ENCODE data around the gene PSMA6.
"Not testable (repeated sequence)": the region's sequence is repeated elsewhere in the genome, so short reads cannot be mapped to it uniquely, and the experiment has no call there.

PSMA6 gene

DNA sequence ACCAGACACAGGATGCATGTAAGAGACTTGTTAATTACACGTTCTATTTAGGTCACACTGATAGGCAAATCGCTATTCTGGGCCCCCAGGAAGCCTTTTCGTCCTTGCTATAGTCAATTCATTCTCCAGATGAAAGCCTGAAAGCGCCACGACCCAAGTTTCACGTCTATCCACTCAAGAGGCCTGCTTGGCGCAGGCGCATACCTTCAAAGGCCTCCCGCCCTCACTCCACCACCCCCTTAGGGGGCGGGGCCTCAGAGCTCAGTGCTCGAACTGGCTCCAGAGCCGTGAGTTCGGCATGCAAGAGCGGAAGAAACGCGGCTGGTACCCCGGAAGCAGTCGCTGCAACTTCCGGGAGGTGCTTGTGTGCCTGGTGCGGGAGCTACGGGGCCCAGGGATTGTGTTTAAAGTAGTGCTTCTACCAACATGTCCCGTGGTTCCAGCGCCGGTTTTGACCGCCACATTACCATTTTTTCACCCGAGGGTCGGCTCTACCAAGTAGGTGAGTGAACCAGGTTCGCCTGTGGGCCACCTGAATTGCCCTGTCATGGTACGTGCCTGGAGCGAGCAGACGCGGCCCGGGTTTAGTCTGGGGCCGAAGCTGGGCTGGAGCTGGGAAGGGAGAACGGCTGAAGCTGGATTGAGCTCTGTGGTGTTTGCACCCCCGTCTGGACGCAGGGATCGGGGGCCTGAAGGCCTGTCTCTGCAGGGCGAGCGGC is at the start of gene PSMA6:
Gene PSMA6, plus strand, starts transcription at position 332 of the 719 bp plus-strand sequence. Its CDS starts 95 bp downstream, at position 427.
- Histone ChIP-seq H3K4me3 (ENCODE audit: low read length in 2 of 2) (peak within 1 kb of the TSS; percentile 90 to 96), H3K4me1 (ENCODE audit: control insufficient read depth, insufficient read depth, low read length) (peaks cover 10% of the 10 kb centered on the region)

DNA sequence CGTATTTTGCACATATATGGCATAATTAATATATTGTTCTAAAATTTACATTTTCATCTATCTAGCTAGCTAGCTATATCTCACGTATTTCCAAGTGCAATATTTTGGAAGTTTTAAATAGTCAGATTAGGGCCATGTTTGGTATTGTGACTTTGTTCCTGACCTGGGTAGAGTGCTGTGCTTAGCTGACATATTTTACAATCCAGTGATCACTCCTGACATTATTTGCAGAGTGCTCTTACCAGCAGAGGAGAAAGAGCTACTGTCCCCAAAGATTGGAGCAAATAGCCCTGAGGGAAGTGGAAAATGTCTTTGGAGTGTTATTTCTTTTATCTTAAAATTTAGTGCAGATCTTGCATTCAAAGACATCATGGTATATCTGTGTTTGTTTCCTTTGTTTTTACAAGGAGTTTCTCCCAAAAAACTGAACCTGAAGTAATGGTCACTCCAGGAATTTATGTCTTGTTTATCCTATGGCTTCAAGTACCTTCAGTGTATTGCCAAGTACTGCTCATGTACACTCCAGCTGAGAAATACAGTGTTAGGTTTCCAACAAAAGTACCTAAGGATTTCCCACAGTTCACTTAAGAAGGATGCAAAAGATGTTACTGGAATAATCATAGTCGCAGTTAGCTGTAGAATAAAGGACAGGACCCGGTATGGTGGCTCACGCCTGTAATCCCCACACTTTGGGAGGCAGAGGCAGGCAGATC is 49.4 kb upstream of the PSMA6 start:
- Histone ChIP-seq H3K4me3 (ENCODE audit: low read length in 2 of 2) (no peak overlapping the region), H3K4me1 (ENCODE audit: control insufficient read depth, insufficient read depth, low read length) (no peaks in the 10 kb centered on the region), H3K27me3 (ENCODE audit: control insufficient read depth in 1 of 2, insufficient read depth in 2 of 2, low read length in 2 of 2) (no peaks in the 10 kb centered on the region), H3K9me3 (ENCODE audit: control insufficient read depth in 2 of 2, low read length in 2 of 2) (no peaks in the 10 kb centered on the region), H3K9ac (ENCODE audit: low read length in 2 of 2) (no peak overlapping the region), H3K36me3 (ENCODE audit: control insufficient read depth in 2 of 2, insufficient read depth in 2 of 2, low read length in 2 of 2) (no peaks in the 10 kb centered on the region), H3K27ac (ENCODE audit: low read length) (no peak overlapping the region)

More for the DNA sequence above, at the start of gene PSMA6:
- no peaks in the 10 kb centered on the region for H3K36me3 ChIP-seq (ENCODE audit: control insufficient read depth in 2 of 2, insufficient read depth in 2 of 2, low read length in 2 of 2)
- peak within 1 kb of the TSS; percentile 95 for H3K9ac ChIP-seq (ENCODE audit: low read length in 2 of 2)
- peak within 1 kb of the TSS; percentile 90 for H3K27ac ChIP-seq (ENCODE audit: low read length)
- H3K27me3 ChIP-seq (ENCODE audit: control insufficient read depth in 1 of 2, insufficient read depth in 2 of 2, low read length in 2 of 2), result no peaks in the 10 kb centered on the region
- no peaks in the 10 kb centered on the region for H3K9me3 ChIP-seq (ENCODE audit: control insufficient read depth in 2 of 2, low read length in 2 of 2)

DNA sequence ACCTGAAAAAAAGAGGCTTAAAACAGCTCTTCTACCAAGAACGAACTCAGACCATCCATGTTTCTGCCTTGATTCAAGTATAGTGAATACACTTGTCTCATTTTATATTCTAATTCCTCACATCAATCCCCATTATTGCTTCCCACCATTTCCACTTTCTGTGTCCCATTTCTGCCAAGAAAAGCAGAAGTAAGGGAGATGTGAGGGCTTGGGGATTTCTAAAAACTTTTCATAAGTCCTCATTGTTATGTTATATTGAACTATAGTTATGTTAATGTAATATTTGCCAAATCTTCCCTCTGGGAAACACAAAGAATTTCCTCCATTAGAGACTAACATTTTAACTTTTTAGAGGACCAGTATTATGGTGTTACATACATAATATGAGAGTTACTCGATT is 48.2 kb upstream of the PSMA6 start:
- no peaks in the 10 kb centered on the region for H3K27me3 ChIP-seq (ENCODE audit: control insufficient read depth in 1 of 2, insufficient read depth in 2 of 2, low read length in 2 of 2)
- no peak overlapping the region for H3K9ac ChIP-seq (ENCODE audit: low read length in 2 of 2)

DNA sequence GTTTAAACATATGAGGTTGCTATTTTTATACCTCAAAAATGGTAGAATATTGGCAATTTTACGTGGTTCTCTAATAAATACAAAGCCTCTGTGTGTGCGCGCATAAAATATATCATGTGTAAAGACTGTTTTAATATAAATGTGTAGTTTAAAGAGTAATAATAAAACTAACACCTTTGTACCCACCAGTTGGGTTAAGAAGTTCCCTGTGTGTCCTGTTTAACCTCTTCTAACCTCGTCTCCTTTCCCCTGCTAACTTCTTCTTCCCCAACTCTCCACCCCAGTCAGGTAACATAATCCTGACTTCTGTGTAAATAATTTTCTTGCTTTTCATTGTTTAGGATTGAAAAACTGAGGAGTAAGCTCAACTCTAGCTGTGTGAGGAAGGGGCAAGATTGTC is 47.6 kb upstream of the PSMA6 start:
- no peaks in the 10 kb centered on the region for H3K27me3 ChIP-seq (ENCODE audit: control insufficient read depth in 1 of 2, insufficient read depth in 2 of 2, low read length in 2 of 2)

More for the DNA sequence above, 48.2 kb upstream of the PSMA6 start:
- no peaks in the 10 kb centered on the region for H3K4me1 ChIP-seq (ENCODE audit: control insufficient read depth, insufficient read depth, low read length)
- no peak overlapping the region for H3K27ac ChIP-seq (ENCODE audit: low read length)
- H3K36me3 ChIP-seq (ENCODE audit: control insufficient read depth in 2 of 2, insufficient read depth in 2 of 2, low read length in 2 of 2), result no peaks in the 10 kb centered on the region
- no peak overlapping the region for H3K4me3 ChIP-seq (ENCODE audit: low read length in 2 of 2)
- H3K9me3 ChIP-seq (ENCODE audit: control insufficient read depth in 2 of 2, low read length in 2 of 2), result no peaks in the 10 kb centered on the region

DNA sequence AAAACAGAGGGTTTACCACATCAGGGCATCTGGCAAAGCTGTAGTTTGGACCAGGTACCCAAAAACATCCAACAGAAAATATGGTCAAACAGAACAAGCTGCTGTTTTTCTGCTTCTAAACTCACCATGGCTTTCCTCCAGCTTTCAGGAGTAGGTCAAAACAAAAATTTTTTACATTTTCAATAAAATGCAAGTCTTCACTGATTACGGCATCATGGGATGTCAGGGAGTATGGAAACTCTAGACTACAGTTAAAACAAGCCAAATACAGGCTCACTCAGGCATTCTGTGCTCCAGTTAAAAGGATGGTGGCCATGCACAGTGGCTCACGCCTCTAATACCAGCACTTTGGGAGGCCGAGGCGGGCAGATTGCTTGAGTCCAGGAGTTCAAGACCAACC is 47.1 kb upstream of the PSMA6 start:
- no peaks in the 10 kb centered on the region for H3K36me3 ChIP-seq (ENCODE audit: control insufficient read depth in 2 of 2, insufficient read depth in 2 of 2, low read length in 2 of 2)
- H3K9me3 ChIP-seq (ENCODE audit: control insufficient read depth in 2 of 2, low read length in 2 of 2), result no peaks in the 10 kb centered on the region
- no peak overlapping the region for H3K27ac ChIP-seq (ENCODE audit: low read length)
- H3K27me3 ChIP-seq (ENCODE audit: control insufficient read depth in 1 of 2, insufficient read depth in 2 of 2, low read length in 2 of 2), result no peaks in the 10 kb centered on the region
- H3K9ac ChIP-seq (ENCODE audit: low read length in 2 of 2), result no peak overlapping the region
- no peaks in the 10 kb centered on the region for H3K4me1 ChIP-seq (ENCODE audit: control insufficient read depth, insufficient read depth, low read length)
- no peak overlapping the region for H3K4me3 ChIP-seq (ENCODE audit: low read length in 2 of 2)

More for the DNA sequence above, 47.6 kb upstream of the PSMA6 start:
- no peaks in the 10 kb centered on the region for H3K36me3 ChIP-seq (ENCODE audit: control insufficient read depth in 2 of 2, insufficient read depth in 2 of 2, low read length in 2 of 2)
- H3K4me1 ChIP-seq (ENCODE audit: control insufficient read depth, insufficient read depth, low read length), result no peaks in the 10 kb centered on the region
- no peaks in the 10 kb centered on the region for H3K9me3 ChIP-seq (ENCODE audit: control insufficient read depth in 2 of 2, low read length in 2 of 2)
- H3K9ac ChIP-seq (ENCODE audit: low read length in 2 of 2), result no peak overlapping the region
- no peak overlapping the region for H3K4me3 ChIP-seq (ENCODE audit: low read length in 2 of 2)
- H3K27ac ChIP-seq (ENCODE audit: low read length), result no peak overlapping the region

DNA sequence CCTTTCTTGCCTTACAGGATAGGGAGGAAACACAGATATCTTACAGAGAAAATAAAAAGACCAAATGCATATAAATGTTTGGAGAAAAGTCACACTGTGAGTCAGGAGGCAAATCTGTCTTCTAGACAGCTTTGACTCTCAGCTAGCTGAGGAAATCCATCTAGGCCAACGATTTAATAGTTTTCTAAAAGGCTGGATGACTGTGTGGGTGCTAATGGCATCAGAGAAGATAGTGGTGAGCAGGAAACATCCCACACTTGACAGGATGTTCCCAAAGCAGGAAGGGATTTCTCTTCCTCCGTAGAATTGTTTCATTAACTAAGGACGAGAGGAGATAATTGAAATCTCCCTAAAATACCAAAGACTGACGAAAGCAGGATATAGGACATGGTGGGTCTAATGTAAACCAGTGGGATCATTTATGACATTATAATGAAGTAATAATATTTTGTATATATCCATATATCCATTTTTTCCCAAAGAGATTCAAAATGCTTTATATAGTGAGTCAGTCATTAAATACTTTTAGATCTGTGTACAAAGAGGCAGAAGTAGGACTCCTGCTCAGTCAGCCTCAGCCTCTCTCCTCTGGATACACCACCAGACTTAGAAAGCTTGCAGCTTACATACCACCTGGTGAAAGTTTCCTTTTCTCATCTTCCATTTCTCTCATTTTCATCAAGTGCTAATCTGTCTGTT is 44.3 kb upstream of the PSMA6 start:
- no peaks in the 10 kb centered on the region for H3K27me3 ChIP-seq (ENCODE audit: control insufficient read depth in 1 of 2, insufficient read depth in 2 of 2, low read length in 2 of 2)
- H3K36me3 ChIP-seq (ENCODE audit: control insufficient read depth in 2 of 2, insufficient read depth in 2 of 2, low read length in 2 of 2), result no peaks in the 10 kb centered on the region
- no peak overlapping the region for H3K9ac ChIP-seq (ENCODE audit: low read length in 2 of 2)
- H3K4me3 ChIP-seq (ENCODE audit: low read length in 2 of 2), result no peak overlapping the region
- H3K27ac ChIP-seq (ENCODE audit: low read length), result no peak overlapping the region
- H3K9me3 ChIP-seq (ENCODE audit: control insufficient read depth in 2 of 2, low read length in 2 of 2), result no peaks in the 10 kb centered on the region
- no peaks in the 10 kb centered on the region for H3K4me1 ChIP-seq (ENCODE audit: control insufficient read depth, insufficient read depth, low read length)

DNA sequence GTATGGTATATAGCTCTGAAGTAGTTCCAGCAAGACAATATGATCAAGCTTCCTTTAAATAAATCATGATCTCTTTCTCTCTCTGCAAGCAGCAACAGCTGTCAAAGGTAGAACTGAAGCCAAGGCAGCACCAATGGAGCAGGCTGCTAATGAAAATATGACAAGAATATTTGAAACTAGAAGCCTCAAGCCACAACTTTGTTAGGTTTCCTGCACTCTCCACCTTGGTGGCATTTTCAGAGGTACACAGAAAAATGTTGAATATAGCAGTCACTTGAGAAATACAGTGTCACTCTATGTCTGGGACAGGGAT is 43.8 kb upstream of the PSMA6 start:
- Histone ChIP-seq H3K4me3 (ENCODE audit: low read length in 2 of 2) (peak overlapping the region in 1 of 2 donors; percentile 31), H3K27ac (ENCODE audit: low read length) (no peak overlapping the region), H3K27me3 (ENCODE audit: control insufficient read depth in 1 of 2, insufficient read depth in 2 of 2, low read length in 2 of 2) (no peaks in the 10 kb centered on the region), H3K9ac (ENCODE audit: low read length in 2 of 2) (no peak overlapping the region), H3K4me1 (ENCODE audit: control insufficient read depth, insufficient read depth, low read length) (no peaks in the 10 kb centered on the region), H3K9me3 (ENCODE audit: control insufficient read depth in 2 of 2, low read length in 2 of 2) (no peaks in the 10 kb centered on the region), H3K36me3 (ENCODE audit: control insufficient read depth in 2 of 2, insufficient read depth in 2 of 2, low read length in 2 of 2) (no peaks in the 10 kb centered on the region)

DNA sequence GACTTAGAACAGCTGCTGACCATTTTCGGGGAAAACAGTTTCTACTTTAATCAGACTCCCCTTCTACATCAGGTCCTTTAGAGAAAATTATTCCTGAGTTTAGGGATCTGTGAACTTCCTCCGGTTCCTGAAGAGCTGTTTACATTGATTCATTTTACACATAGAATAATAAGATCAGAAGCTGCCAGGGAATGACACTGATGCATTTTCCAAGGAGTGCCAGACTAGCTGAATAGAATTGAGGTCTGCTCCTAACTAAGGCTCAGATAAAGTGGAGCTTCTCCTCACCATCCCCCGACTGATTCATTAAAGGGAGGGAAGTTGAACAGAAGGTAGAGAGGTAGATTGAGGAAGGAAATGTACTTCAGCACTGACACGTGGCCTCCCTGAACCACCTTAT is 41.9 kb upstream of the PSMA6 start:
- Histone ChIP-seq H3K27me3 (ENCODE audit: control insufficient read depth in 1 of 2, insufficient read depth in 2 of 2, low read length in 2 of 2) (no peaks in the 10 kb centered on the region), H3K9ac (ENCODE audit: low read length in 2 of 2) (no peak overlapping the region), H3K9me3 (ENCODE audit: control insufficient read depth in 2 of 2, low read length in 2 of 2) (no peaks in the 10 kb centered on the region), H3K27ac (ENCODE audit: low read length) (no peak overlapping the region), H3K36me3 (ENCODE audit: control insufficient read depth in 2 of 2, insufficient read depth in 2 of 2, low read length in 2 of 2) (no peaks in the 10 kb centered on the region), H3K4me3 (ENCODE audit: low read length in 2 of 2) (no peak overlapping the region), H3K4me1 (ENCODE audit: control insufficient read depth, insufficient read depth, low read length) (no peaks in the 10 kb centered on the region)

DNA sequence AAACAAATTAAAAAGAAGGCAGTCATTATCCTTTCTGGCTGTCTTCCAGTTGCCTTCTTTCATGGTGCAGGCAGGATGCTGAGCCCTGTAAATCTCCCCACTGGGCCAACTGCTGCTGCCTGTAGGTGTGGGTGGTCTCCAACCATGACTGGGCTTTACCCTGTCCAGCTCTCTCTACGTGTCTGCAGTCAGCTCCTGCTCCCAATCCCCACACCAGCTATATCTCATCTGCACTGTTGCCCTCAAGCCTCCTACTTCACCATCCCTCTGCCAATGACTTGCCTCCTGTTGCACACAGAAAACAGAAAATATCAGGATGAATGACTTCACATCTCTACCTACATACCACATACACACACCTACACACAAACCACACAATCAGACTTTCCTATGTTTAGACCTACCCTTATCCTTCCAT is 39.7 kb upstream of the PSMA6 start:
- H3K27ac ChIP-seq (ENCODE audit: low read length), result no peak overlapping the region
- H3K9me3 ChIP-seq (ENCODE audit: control insufficient read depth in 2 of 2, low read length in 2 of 2), result no peaks in the 10 kb centered on the region
- no peak overlapping the region for H3K4me3 ChIP-seq (ENCODE audit: low read length in 2 of 2)
- no peaks in the 10 kb centered on the region for H3K36me3 ChIP-seq (ENCODE audit: control insufficient read depth in 2 of 2, insufficient read depth in 2 of 2, low read length in 2 of 2)
- H3K27me3 ChIP-seq (ENCODE audit: control insufficient read depth in 1 of 2, insufficient read depth in 2 of 2, low read length in 2 of 2), result no peaks in the 10 kb centered on the region
- no peaks in the 10 kb centered on the region for H3K4me1 ChIP-seq (ENCODE audit: control insufficient read depth, insufficient read depth, low read length)
- no peak overlapping the region for H3K9ac ChIP-seq (ENCODE audit: low read length in 2 of 2)

DNA sequence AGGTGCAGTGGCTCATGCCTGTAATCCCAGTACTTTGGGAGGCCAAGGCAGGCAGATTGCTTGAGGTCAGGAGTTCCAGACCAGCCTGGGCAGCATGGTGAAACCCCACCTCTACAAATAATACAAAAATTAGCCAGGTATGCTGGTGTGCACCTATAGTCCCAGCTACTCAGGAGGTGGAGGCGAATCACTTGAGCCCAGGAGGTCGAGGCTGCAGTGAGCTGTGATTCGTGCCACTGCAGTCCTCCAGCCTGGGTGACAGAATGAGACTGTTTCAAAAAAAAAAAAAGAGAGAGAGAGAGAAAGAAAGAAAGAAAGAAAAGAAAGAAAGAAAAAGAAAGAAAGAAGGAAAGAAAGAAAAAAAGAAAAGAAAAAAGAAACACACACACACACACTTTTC is 39.1 kb upstream of the PSMA6 start:
- H3K9me3 ChIP-seq (ENCODE audit: control insufficient read depth in 2 of 2, low read length in 2 of 2); H3K27ac ChIP-seq (ENCODE audit: low read length); H3K27me3 ChIP-seq (ENCODE audit: control insufficient read depth in 1 of 2, insufficient read depth in 2 of 2, low read length in 2 of 2); H3K36me3 ChIP-seq (ENCODE audit: control insufficient read depth in 2 of 2, insufficient read depth in 2 of 2, low read length in 2 of 2); H3K4me1 ChIP-seq (ENCODE audit: control insufficient read depth, insufficient read depth, low read length); H3K4me3 ChIP-seq (ENCODE audit: low read length in 2 of 2); H3K9ac ChIP-seq (ENCODE audit: low read length in 2 of 2): not testable (repeated sequence)

All from stomach smooth muscle (tissue), 2 donors.